SK-N-SH (cell line): ENCODE data around the gene NPIPA1. TPM values are rescaled to one million over a fixed set of nuclear protein-coding genes. Genes with fewer than 3 reads are reported as not detected.
"Not testable (repeated sequence)": the region's sequence is repeated elsewhere in the genome, so short reads cannot be mapped to it uniquely, and the experiment has no call there.

Experiments used
- CTCF ChIA-PET: fragments of 300-600, 350-600 bp; formaldehyde crosslinking; extraction: SDS; loops from one replicate; lab custom pipeline; 2021; lab: Yijun Ruan, JAX
- POLR2A ChIA-PET: fragments of 350-600 bp; sonication (Branson Sonifier 250); formaldehyde crosslinking; extraction: SDS; loops from one replicate; lab custom pipeline; 2020; ENCODE audit warnings: antibody characterized with exemption, inconsistent platforms; lab: Yijun Ruan, JAX
- DNase-seq: peaks from one replicate; pipeline ENCODE4 v3.0.0; 2012
- H2AFZ ChIP-seq: fragments of 200-600 bp; sonication (generic); 2 replicates; pipeline ENCODE4 v1.8.1; 2016; ENCODE audit warnings: antibody characterized with exemption, mild to moderate bottlenecking, low read depth
- H3F3A ChIP-seq: fragments of 200-600 bp; sonication (generic); replicated peaks from 2 replicates; pipeline ENCODE3; 2016; ENCODE audit warnings: antibody characterized with exemption, mild to moderate bottlenecking; ENCODE audit not compliant: insufficient read depth
- H3K27ac ChIP-seq, 2 experiments: fragments of 200-500 bp in 1 of 2; fragments of 200-600 bp in 1 of 2; sonication (Bioruptor generic) in 1 of 2; sonication (generic), shearing (Covaris generic) in 1 of 2; 2 replicates each; pipeline versions ENCODE4 v1.5.1 to v1.6.1; 2014 to 2016; ENCODE audit warnings: low read depth in 2 of 2, inconsistent platforms in 1 of 2, low read length in 1 of 2, mild to moderate bottlenecking in 1 of 2, mixed read lengths in 1 of 2
- H3K27me3 ChIP-seq: fragments of 200-600 bp; sonication (generic), shearing (Covaris generic); 2 replicates; pipeline ENCODE4 v1.6.1; 2016; ENCODE audit warnings: mixed run types; ENCODE audit not compliant: insufficient read depth
- H3K36me3 ChIP-seq, 2 experiments: fragments of 200-500 bp in 1 of 2; fragments of 200-600 bp in 1 of 2; sonication (Bioruptor generic) in 1 of 2; sonication (generic) in 1 of 2; replicated peaks in 1 of 2; 2 replicates each; pipeline versions ENCODE3 to v1.5.1; 2014 to 2016; ENCODE audit warnings: low read length in 1 of 2, mild to moderate bottlenecking in 1 of 2; ENCODE audit not compliant: insufficient read depth in 2 of 2, control insufficient read depth in 1 of 2
- H3K4me1 ChIP-seq, 2 experiments: fragments of 200-500 bp in 1 of 2; fragments of 200-600 bp in 1 of 2; sonication (Bioruptor generic) in 1 of 2; sonication (generic), shearing (Covaris generic) in 1 of 2; 2 replicates each; pipeline versions ENCODE4 v1.5.1 to v1.6.1; 2014 to 2016; ENCODE audit warnings: low read depth in 1 of 2, low read length in 1 of 2, mixed run types in 1 of 2; ENCODE audit not compliant: insufficient read depth in 2 of 2, control insufficient read depth in 1 of 2
- H3K4me2 ChIP-seq: fragments of 200-600 bp; sonication (generic), shearing (Covaris generic); 2 replicates; pipeline ENCODE4 v1.6.1; 2017; ENCODE audit warnings: mixed run types
- H3K4me3 ChIP-seq, 2 experiments: fragments of 200-500 bp in 1 of 2; fragments of 200-600 bp in 1 of 2; sonication (Bioruptor generic) in 1 of 2; sonication (generic), shearing (Covaris generic) in 1 of 2; 2 replicates each; pipeline versions ENCODE4 v1.5.1 to v1.8.1; 2014 to 2016; ENCODE audit warnings: low read depth in 2 of 2, inconsistent platforms in 1 of 2, low read length in 1 of 2, mild to moderate bottlenecking in 1 of 2, mixed read lengths in 1 of 2, moderate library complexity in 1 of 2
- H3K79me2 ChIP-seq: fragments of 200-600 bp; sonication (generic); 2 replicates; pipeline ENCODE4 v1.8.1; 2017; ENCODE audit warnings: mild to moderate bottlenecking; ENCODE audit not compliant: insufficient read depth
- H3K9ac ChIP-seq: fragments of 200-600 bp; sonication (generic); 2 replicates; pipeline ENCODE4 v1.6.1; 2017; ENCODE audit warnings: mixed run types
- H3K9me2 ChIP-seq: fragments of 200-600 bp; sonication (generic); 2 replicates; pipeline ENCODE4 v1.6.1; 2017; ENCODE audit warnings: mixed run types
- H3K9me3 ChIP-seq: fragments of 200-600 bp; sonication (generic); 2 replicates; pipeline ENCODE4 v1.6.1; 2017; ENCODE audit warnings: mixed run types, mild to moderate bottlenecking, moderate library complexity
- H4K20me1 ChIP-seq: fragments of 200-600 bp; sonication (generic); 2 replicates; pipeline ENCODE4 v1.6.1; 2017; ENCODE audit warnings: mild to moderate bottlenecking, mixed run types; ENCODE audit not compliant: insufficient read depth
- CHD2 ChIP-seq: fragments of 150-350 bp; IDR thresholded peaks from 2 replicates; pipeline ENCODE4 v1.6.1; 2018; ENCODE audit warnings: low read length; ENCODE audit not compliant: partially characterized antibody
- CTCF ChIP-seq: fragments of 200-600 bp; sonication (generic); IDR thresholded peaks from 2 replicates; pipeline ENCODE4 v1.6.1; 2017; ENCODE audit warnings: antibody characterized with exemption, mild to moderate bottlenecking, moderate library complexity
- EZH2phosphoT487 ChIP-seq: fragments of 200-600 bp; sonication (generic); IDR thresholded peaks from 2 replicates; pipeline ENCODE4 v1.6.1; 2017; ENCODE audit warnings: low read depth, mixed run types, mild to moderate bottlenecking, antibody characterized with exemption, moderate library complexity, borderline replicate concordance
- FOXJ3 ChIP-seq: sonication (generic); formaldehyde crosslinking; IDR thresholded peaks from 2 replicates; pipeline ENCODE4 v1.5.1; 2020; ENCODE audit warnings: mild to moderate bottlenecking, missing genetic modification reagents
- GABPA ChIP-seq: IDR thresholded peaks from 2 replicates; pipeline ENCODE4 v1.4.0; 2012; ENCODE audit warnings: low read depth, mild to moderate bottlenecking
- GATA2 ChIP-seq: sonication (generic); formaldehyde crosslinking; IDR thresholded peaks from 2 replicates; pipeline ENCODE4 v1.5.0; 2020; ENCODE audit warnings: mild to moderate bottlenecking, missing genetic modification reagents
- NRF1 ChIP-seq: IDR thresholded peaks from 2 replicates; pipeline ENCODE4 v1.6.1; 2012; ENCODE audit warnings: low read depth, mild to moderate bottlenecking, low read length
- PBX3 ChIP-seq: IDR thresholded peaks from 2 replicates; pipeline ENCODE4; 2012
- POLR2AphosphoS5 ChIP-seq: IDR thresholded peaks from 2 replicates; pipeline ENCODE4 v1.6.1; 2012; ENCODE audit warnings: low read depth, low read length
- RFX5 ChIP-seq: IDR thresholded peaks from 2 replicates; pipeline ENCODE4 v1.6.1; 2012; ENCODE audit warnings: mild to moderate bottlenecking, improper control_type of control experiment, low read length
- SMC3 ChIP-seq: IDR thresholded peaks from 2 replicates; pipeline ENCODE4 v1.6.1; 2012; ENCODE audit warnings: low read depth, low read length, improper control_type of control experiment
- TAF1 ChIP-seq: IDR thresholded peaks from 2 replicates; pipeline ENCODE4 v1.6.1; 2012; ENCODE audit warnings: low read depth, mild to moderate bottlenecking, low read length, moderate library complexity, borderline replicate concordance
- TEAD4 ChIP-seq: IDR thresholded peaks from 2 replicates; pipeline ENCODE4 v1.4.0; 2012; ENCODE audit warnings: mild to moderate bottlenecking, borderline replicate concordance; ENCODE audit not compliant: insufficient read depth
- USF2 ChIP-seq: fragments of 150-350 bp; IDR thresholded peaks from 2 replicates; pipeline ENCODE4 v1.6.1; 2017; ENCODE audit warnings: antibody characterized with exemption, low read length, low read depth, borderline replicate concordance
- WGBS: methylation state at CpG from one replicate; pipeline ENCODE4 v1.1.6; 2017; ENCODE audit warnings: low lambda C conversion rate; 5-methylcytosine and 5-hydroxymethylcytosine counted together
- polyA plus RNA-seq, 3 experiments: library from polyadenylated mRNA; depleted of rRNA; stranded (reverse); fragments of >200 nt; gene quantifications; 2 replicates each; pipeline ENCODE4 v1.2.3, GENCODE V29; 2012
- TF ChIP-seq, protein P1 (sequence below): IDR thresholded peaks from 2 replicates; pipeline ENCODE4 v1.4.0; 2012; ENCODE audit warnings: low read depth, borderline replicate concordance

The NPIPA1 gene
- polyA plus RNA-seq, 1 of the 3 experiments (the other 2 are of a cell fraction), result 66.7 TPM

- H4K20me1 ChIP-seq, DNase-seq, H3K27me3 ChIP-seq, H3K9me3 ChIP-seq, H3K36me3 ChIP-seq, H3K27ac ChIP-seq, POLR2A ChIA-PET, H3F3A ChIP-seq, H3K4me3 ChIP-seq, CTCF ChIA-PET, H3K4me1 ChIP-seq, H3K79me2 ChIP-seq, H3K9ac ChIP-seq, H3K9me2 ChIP-seq, H3K4me2 ChIP-seq, H2AFZ ChIP-seq: not testable (repeated sequence)
- 82% methylated on average over 3 of the region's 3 CpGs for WGBS
Measured at GRCh38 chr16:14942686-14943085, 5.4 kb downstream of the NPIPA1 start.

DNA sequence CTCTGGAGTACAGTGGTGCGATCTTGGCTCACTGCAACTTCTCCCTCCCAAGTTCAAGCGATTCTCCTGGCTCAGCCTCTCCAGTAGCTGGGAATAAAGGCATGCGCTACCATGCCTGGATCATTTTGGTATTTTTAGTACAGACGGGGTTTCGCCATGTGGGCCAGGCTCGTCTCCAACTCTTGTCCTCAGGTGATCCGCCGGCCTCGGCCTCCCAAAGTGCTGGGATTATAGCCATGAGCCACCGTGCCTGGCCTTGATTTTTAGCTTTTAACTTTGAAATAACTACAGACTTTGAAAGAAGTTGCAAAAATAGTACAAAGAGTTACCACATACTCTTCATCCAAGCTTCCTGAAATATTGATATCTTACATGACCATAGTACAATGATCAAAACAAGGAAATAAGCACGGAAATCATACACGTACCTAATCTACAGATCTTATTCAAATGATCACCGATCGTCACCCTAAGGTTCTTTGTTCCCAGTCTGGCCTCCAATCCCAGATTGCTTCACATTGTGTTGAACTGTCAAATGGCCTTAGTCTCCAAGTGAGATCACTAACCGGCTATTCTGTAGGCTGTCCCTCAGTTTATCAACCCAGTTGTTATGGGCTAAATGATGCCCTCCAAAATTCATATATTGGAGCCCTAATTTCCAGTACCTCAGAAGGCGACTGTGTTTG, 18.4 kb downstream of the NPIPA1 start:
- H3K27me3 ChIP-seq, result no peaks in the 10 kb centered on the region
- ChIA-PET CTCF (no interaction called here), POLR2A (no interaction called here)
- H3K4me2 ChIP-seq, result no peak overlapping the region
- TF ChIP-seq RFX5 (no peak), TAF1 (no peak), EZH2phosphoT487 (no peak), POLR2AphosphoS5 (no peak), GATA2 (CRISPR knock-in tag) (no peak), FOXJ3 (CRISPR knock-in tag) (no peak), CHD2 (no peak), NRF1 (no peak), TEAD4 (no peak), USF2 (no peak), SMC3 (no peak), CTCF (no peak), GABPA (no peak), PBX3 (no peak)
- TF ChIP-seq, protein P1, sequence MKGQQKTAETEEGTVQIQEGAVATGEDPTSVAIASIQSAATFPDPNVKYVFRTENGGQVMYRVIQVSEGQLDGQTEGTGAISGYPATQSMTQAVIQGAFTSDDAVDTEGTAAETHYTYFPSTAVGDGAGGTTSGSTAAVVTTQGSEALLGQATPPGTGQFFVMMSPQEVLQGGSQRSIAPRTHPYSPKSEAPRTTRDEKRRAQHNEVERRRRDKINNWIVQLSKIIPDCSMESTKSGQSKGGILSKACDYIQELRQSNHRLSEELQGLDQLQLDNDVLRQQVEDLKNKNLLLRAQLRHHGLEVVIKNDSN, result no peak
- H3K4me1 ChIP-seq, result no peaks in the 10 kb centered on the region
- WGBS, result 92% methylated on average over 16 of the region's 16 CpGs
- no peaks in the 10 kb centered on the region for H3K36me3 ChIP-seq
- no peak for DNase-seq
- H3F3A ChIP-seq, result no peaks in the 10 kb centered on the region
- no peak overlapping the region for H3K27ac ChIP-seq
- no peaks in the 10 kb centered on the region for H4K20me1 ChIP-seq
- H3K9me2 ChIP-seq, result no peaks in the 10 kb centered on the region
- no peaks in the 10 kb centered on the region for H3K79me2 ChIP-seq
- no peak overlapping the region for H2AFZ ChIP-seq
- no peaks in the 10 kb centered on the region for H3K9me3 ChIP-seq
- H3K9ac ChIP-seq, result no peak overlapping the region
- H3K4me3 ChIP-seq, result no peak overlapping the region
